ENCODE measurements around the gene ACOT7. TPM values are rescaled to one million over a fixed set of nuclear protein-coding genes. Genes with fewer than 3 reads are reported as not detected.

The ACOT7 gene
- total and polyA plus RNA-seq, 2 of the 13 experiments (the other 11 are each of a cell fraction or from before 2014, with no cell fraction given) = 33.0 to 55.8 TPM

GRCh38 chr1:6384962-6385361 lies 8.6 kb downstream of the ACOT7 start:
- Histone ChIP-seq H3K4me1 (ENCODE audit: insufficient read depth, low read length) (no peaks in the 10 kb centered on the region), H3K79me2 (ENCODE audit: insufficient read depth, low read length) (peaks cover 22% of the 10 kb centered on the region), H3K9ac (ENCODE audit: insufficient read depth, low read depth, low read length) (no peak overlapping the region), H3K4me2 (ENCODE audit: low read depth, low read length) (no peak overlapping the region), H3K27ac (ENCODE audit: extremely low read length, insufficient read depth, low read length) (no peak overlapping the region), H2AFZ (ENCODE audit: low read length) (no peak overlapping the region), H3K36me3 (replicated peaks in 1 of 2; ENCODE audit: control insufficient read depth in 1 of 2, insufficient read depth in 2 of 2, low read length in 2 of 2) (no peaks in the 10 kb centered on the region; a peak in 1 of 5 replicates), H3K9me3 (ENCODE audit: low read length) (no peaks in the 10 kb centered on the region), H3K4me3 (replicated peaks in 1 of 3; ENCODE audit: insufficient read depth in 1 of 3, low read depth in 2 of 3, low read length in 3 of 3) (no peak overlapping the region), H3K27me3 (ENCODE audit: control insufficient read depth in 1 of 2, insufficient read depth in 2 of 2, low read length in 2 of 2) (no peaks in the 10 kb centered on the region), H4K20me1 (ENCODE audit: insufficient read depth, low read length) (no peaks in the 10 kb centered on the region)
- ATAC-seq (no peak), DNase-seq (ENCODE audit: low spot score) (no peak), FAIRE-seq (no peak)
- intact Hi-C loops (cut with micrococcal nuclease; ENCODE audit: unreplicated experiment) = no loop called here
- ChIA-PET CTCF (ENCODE audit: low intra/inter-chr PET ratio, low total read pairs) (no interaction called here), POLR2A (no interaction called here)
- BruUV-seq (replicated peaks) = no TSS peak
- 89% methylated on average over 2 of the region's 5 CpGs for WGBS (ENCODE audit: low lambda C conversion rate)
- in situ Hi-C loops (cut with HindIII; ENCODE audit: extremely low pct_ligation_motif_present, low pct_unique_long_range_greater_than_20kb) = no loop called here
- TF ChIP-seq, protein P1, sequence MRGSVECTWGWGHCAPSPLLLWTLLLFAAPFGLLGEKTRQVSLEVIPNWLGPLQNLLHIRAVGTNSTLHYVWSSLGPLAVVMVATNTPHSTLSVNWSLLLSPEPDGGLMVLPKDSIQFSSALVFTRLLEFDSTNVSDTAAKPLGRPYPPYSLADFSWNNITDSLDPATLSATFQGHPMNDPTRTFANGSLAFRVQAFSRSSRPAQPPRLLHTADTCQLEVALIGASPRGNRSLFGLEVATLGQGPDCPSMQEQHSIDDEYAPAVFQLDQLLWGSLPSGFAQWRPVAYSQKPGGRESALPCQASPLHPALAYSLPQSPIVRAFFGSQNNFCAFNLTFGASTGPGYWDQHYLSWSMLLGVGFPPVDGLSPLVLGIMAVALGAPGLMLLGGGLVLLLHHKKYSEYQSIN (CRISPR knock-in tag; IDR thresholded peaks at IDR 0.05; ENCODE audit: borderline replicate concordance) = no peak
- TF ChIP-seq ZNF776 (CRISPR knock-in tag; IDR thresholded peaks at IDR 0.05) (no peak), MAX (IDR thresholded peaks at IDR 0.05) (no peak), ZNF441 (CRISPR knock-in tag; IDR thresholded peaks at IDR 0.05; ENCODE audit: borderline replicate concordance) (no peak), PCBP2 (optimal IDR thresholded peaks at IDR 0.05; ENCODE audit: low read depth, low read length, poor library complexity, severe bottlenecking) (no peak), MEIS1 (CRISPR knock-in tag; IDR thresholded peaks at IDR 0.05; ENCODE audit: borderline replicate concordance) (no peak), KDM2A (CRISPR knock-in tag; IDR thresholded peaks at IDR 0.05; ENCODE audit: borderline replicate concordance, low read depth) (no peak), ASH2L (IDR thresholded peaks at IDR 0.05; ENCODE audit: insufficient read length, low read depth, low read length) (no peak), ARNTL (CRISPR knock-in tag; IDR thresholded peaks at IDR 0.05) (no peak), MBD4 (IDR thresholded peaks at IDR 0.05; ENCODE audit: borderline replicate concordance, low read length) (no peak), ZNF552 (CRISPR knock-in tag; IDR thresholded peaks at IDR 0.05; ENCODE audit: borderline replicate concordance) (no peak), ZNF224 (CRISPR knock-in tag; IDR thresholded peaks at IDR 0.05) (no peak), NFIC (IDR thresholded peaks at IDR 0.05; ENCODE audit: low read length) (no peak)
- TF ChIP-seq, protein P2, sequence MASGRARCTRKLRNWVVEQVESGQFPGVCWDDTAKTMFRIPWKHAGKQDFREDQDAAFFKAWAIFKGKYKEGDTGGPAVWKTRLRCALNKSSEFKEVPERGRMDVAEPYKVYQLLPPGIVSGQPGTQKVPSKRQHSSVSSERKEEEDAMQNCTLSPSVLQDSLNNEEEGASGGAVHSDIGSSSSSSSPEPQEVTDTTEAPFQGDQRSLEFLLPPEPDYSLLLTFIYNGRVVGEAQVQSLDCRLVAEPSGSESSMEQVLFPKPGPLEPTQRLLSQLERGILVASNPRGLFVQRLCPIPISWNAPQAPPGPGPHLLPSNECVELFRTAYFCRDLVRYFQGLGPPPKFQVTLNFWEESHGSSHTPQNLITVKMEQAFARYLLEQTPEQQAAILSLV (CRISPR knock-in tag; IDR thresholded peaks at IDR 0.05; ENCODE audit: borderline replicate concordance) = no peak
- TF ChIP-seq, protein P3, sequence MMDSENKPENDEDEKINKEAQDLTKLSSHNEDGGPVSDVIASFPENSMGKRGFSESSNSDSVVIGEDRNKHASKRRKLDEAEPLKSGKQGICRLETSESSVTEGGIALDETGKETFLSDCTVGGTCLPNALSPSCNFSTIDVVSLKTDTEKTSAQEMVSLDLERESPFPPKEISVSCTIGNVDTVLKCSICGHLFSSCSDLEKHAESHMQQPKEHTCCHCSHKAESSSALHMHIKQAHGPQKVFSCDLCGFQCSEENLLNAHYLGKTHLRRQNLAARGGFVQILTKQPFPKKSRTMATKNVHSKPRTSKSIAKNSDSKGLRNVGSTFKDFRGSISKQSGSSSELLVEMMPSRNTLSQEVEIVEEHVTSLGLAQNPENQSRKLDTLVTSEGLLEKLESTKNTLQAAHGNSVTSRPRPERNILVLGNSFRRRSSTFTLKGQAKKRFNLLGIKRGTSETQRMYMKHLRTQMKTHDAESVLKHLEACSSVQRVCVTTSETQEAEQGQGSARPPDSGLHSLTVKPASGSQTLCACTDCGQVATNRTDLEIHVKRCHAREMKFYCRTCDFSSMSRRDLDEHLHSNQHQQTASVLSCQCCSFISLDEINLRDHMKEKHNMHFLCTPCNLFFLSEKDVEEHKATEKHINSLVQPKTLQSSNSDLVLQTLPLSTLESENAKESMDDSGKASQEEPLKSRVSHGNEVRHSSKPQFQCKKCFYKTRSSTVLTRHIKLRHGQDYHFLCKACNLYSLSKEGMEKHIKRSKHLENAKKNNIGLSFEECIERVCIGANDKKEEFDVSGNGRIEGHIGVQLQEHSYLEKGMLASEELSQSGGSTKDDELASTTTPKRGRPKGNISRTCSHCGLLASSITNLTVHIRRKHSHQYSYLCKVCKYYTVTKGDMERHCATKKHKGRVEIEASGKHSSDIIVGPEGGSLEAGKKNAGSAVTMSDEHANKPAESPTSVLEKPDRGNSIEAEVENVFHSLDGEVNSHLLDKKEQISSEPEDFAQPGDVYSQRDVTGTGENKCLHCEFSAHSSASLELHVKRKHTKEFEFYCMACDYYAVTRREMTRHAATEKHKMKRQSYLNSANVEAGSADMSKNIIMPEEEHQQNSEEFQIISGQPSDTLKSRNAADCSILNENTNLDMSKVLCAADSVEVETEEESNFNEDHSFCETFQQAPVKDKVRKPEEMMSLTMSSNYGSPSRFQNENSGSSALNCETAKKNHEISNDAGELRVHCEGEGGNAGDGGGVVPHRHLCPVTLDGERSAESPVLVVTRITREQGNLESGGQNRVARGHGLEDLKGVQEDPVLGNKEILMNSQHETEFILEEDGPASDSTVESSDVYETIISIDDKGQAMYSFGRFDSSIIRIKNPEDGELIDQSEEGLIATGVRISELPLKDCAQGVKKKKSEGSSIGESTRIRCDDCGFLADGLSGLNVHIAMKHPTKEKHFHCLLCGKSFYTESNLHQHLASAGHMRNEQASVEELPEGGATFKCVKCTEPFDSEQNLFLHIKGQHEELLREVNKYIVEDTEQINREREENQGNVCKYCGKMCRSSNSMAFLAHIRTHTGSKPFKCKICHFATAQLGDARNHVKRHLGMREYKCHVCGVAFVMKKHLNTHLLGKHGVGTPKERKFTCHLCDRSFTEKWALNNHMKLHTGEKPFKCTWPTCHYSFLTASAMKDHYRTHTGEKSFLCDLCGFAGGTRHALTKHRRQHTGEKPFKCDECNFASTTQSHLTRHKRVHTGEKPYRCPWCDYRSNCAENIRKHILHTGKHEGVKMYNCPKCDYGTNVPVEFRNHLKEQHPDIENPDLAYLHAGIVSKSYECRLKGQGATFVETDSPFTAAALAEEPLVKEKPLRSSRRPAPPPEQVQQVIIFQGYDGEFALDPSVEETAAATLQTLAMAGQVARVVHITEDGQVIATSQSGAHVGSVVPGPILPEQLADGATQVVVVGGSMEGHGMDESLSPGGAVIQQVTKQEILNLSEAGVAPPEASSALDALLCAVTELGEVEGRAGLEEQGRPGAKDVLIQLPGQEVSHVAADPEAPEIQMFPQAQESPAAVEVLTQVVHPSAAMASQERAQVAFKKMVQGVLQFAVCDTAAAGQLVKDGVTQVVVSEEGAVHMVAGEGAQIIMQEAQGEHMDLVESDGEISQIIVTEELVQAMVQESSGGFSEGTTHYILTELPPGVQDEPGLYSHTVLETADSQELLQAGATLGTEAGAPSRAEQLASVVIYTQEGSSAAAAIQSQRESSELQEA (CRISPR knock-in tag; IDR thresholded peaks at IDR 0.05; ENCODE audit: not compliant biosample characterization) = no peak

Data from HepG2 (cell line).